Mesendoderm (in vitro differentiated cells): ENCODE measurements around the gene GLTPD2.

Source experiments
- DNase-seq: peaks from one replicate; pipeline ENCODE4 v3.0.0; 2013
- H2AK5ac ChIP-seq: 2 replicates; pipeline ENCODE4 v1.6.1; 2013; ENCODE audit warnings: low read length, inconsistent platforms
- H2BK120ac ChIP-seq: 2 replicates; pipeline ENCODE4 v1.6.1; 2013; ENCODE audit warnings: low read depth, mild to moderate bottlenecking, low read length, moderate library complexity, mixed read lengths
- H2BK15ac ChIP-seq: replicated peaks from 2 replicates; pipeline ENCODE4 v1.6.1; 2013; ENCODE audit warnings: low read depth, mild to moderate bottlenecking, moderate library complexity
- H2BK5ac ChIP-seq: 2 replicates; pipeline ENCODE4 v1.6.1; 2013; ENCODE audit warnings: low read length, inconsistent platforms
- H3K18ac ChIP-seq: 2 replicates; pipeline ENCODE4 v1.6.1; 2013; ENCODE audit warnings: mild to moderate bottlenecking, low read length, mixed read lengths
- H3K23ac ChIP-seq: one replicate; pipeline ENCODE4 v1.6.1; 2013; ENCODE audit warnings: low read length
- H3K27ac ChIP-seq: 2 replicates; pipeline ENCODE4 v1.5.1; 2013; ENCODE audit warnings: low read depth, mild to moderate bottlenecking, inconsistent platforms, low read length, moderate library complexity
- H3K27me3 ChIP-seq: 2 replicates; pipeline ENCODE4 v1.6.1; 2013; ENCODE audit warnings: low read length, control low read depth, mild to moderate bottlenecking, inconsistent platforms; ENCODE audit not compliant: insufficient read depth, poor library complexity
- H3K36me3 ChIP-seq: 2 replicates; pipeline ENCODE4 v1.6.1; 2013; ENCODE audit warnings: low read length, inconsistent platforms; ENCODE audit not compliant: control insufficient read depth, insufficient read depth
- H3K4ac ChIP-seq: one replicate; pipeline ENCODE4 v1.6.1; 2013; ENCODE audit warnings: low read depth, mild to moderate bottlenecking, low read length, moderate library complexity
- H3K4me1 ChIP-seq: 2 replicates; pipeline ENCODE4 v1.6.1; 2013; ENCODE audit warnings: low read depth, low read length, inconsistent platforms; ENCODE audit not compliant: control insufficient read depth
- H3K4me2 ChIP-seq: 2 replicates; pipeline ENCODE4 v1.6.1; 2013; ENCODE audit warnings: low read length
- H3K4me3 ChIP-seq: 2 replicates; pipeline ENCODE4 v1.5.1; 2013; ENCODE audit warnings: mild to moderate bottlenecking, low read length
- H3K56ac ChIP-seq: one replicate; pipeline ENCODE4 v1.6.1; 2013; ENCODE audit warnings: low read length
- H3K79me1 ChIP-seq: 2 replicates; pipeline ENCODE4 v1.6.1; 2013; ENCODE audit warnings: low read length, inconsistent platforms
- H3K79me2 ChIP-seq: 2 replicates; pipeline ENCODE4 v1.6.1; 2013; ENCODE audit warnings: mild to moderate bottlenecking, low read length; ENCODE audit not compliant: control insufficient read depth, insufficient read depth
- H3K9ac ChIP-seq: 2 replicates; pipeline ENCODE4 v1.6.1; 2013; ENCODE audit warnings: low read length, inconsistent platforms
- H4K5ac ChIP-seq: one replicate; pipeline ENCODE4 v1.6.1; 2013; ENCODE audit warnings: low read length
- H4K8ac ChIP-seq: one replicate; pipeline ENCODE4 v1.6.1; 2013; ENCODE audit warnings: low read depth, mild to moderate bottlenecking, control low read depth, low read length, moderate library complexity
- WGBS: extraction: QIAGEN DNeasy Blood & Tissue Kit; methylation state at CpG from one replicate; pipeline ENCODE4 v1.1.7; 2013; ENCODE audit warnings: low lambda C conversion rate, missing lambda C conversion rate; ENCODE audit not compliant: insufficient coverage; ENCODE audit errors: extremely low coverage; 5-methylcytosine and 5-hydroxymethylcytosine counted together

The GLTPD2 gene

GRCh38 chr17:4747847-4748246, 40.9 kb upstream of the GLTPD2 start:
- H3K9ac ChIP-seq = no peak overlapping the region
- no peak overlapping the region for H4K5ac ChIP-seq
- H3K36me3 ChIP-seq = no peaks in the 10 kb centered on the region
- H3K56ac ChIP-seq = no peak overlapping the region
- DNase-seq = no peak
- no peaks in the 10 kb centered on the region for H3K79me1 ChIP-seq
- no peak overlapping the region for H3K23ac ChIP-seq
- no peak overlapping the region for H3K27ac ChIP-seq
- H2BK15ac ChIP-seq = no peak overlapping the region
- H3K27me3 ChIP-seq = no peaks in the 10 kb centered on the region
- WGBS = no CpG with 5 or more reads among the region's 5 CpGs
- H2BK120ac ChIP-seq = no peak overlapping the region
- H3K4me3 ChIP-seq = no peak overlapping the region
- H3K18ac ChIP-seq = no peak overlapping the region
- H3K4me1 ChIP-seq = no peaks in the 10 kb centered on the region
- no peak overlapping the region for H3K4me2 ChIP-seq
- H4K8ac ChIP-seq = no peak overlapping the region
- no peak overlapping the region for H2BK5ac ChIP-seq
- no peaks in the 10 kb centered on the region for H3K79me2 ChIP-seq
- H2AK5ac ChIP-seq = no peak overlapping the region
- H3K4ac ChIP-seq = no peak overlapping the region

- no peaks in the 10 kb centered on the region for H3K27me3 ChIP-seq
These were observed 40.1 kb upstream of the GLTPD2 start for GRCh38 chr17:4748686-4749085.

GRCh38 chr17:4750606-4751005, 38.2 kb upstream of the GLTPD2 start:
- no CpG with 5 or more reads among the region's 3 CpGs for WGBS
- no peak overlapping the region for H3K4me3 ChIP-seq

More at GRCh38 chr17:4748686-4749085, 40.1 kb upstream of the GLTPD2 start:
- Histone ChIP-seq H3K4me3 (no peak overlapping the region), H4K8ac (no peak overlapping the region), H3K23ac (no peak overlapping the region), H3K9ac (no peak overlapping the region), H3K79me2 (no peaks in the 10 kb centered on the region), H3K79me1 (no peaks in the 10 kb centered on the region), H3K4me1 (no peaks in the 10 kb centered on the region), H3K4ac (no peak overlapping the region), H4K5ac (no peak overlapping the region), H3K18ac (no peak overlapping the region), H2AK5ac (no peak overlapping the region), H3K36me3 (no peaks in the 10 kb centered on the region), H3K56ac (no peak overlapping the region), H3K27ac (no peak overlapping the region), H2BK15ac (no peak overlapping the region), H2BK120ac (no peak overlapping the region), H2BK5ac (no peak overlapping the region), H3K4me2 (no peak overlapping the region)
- WGBS = no CpG with 5 or more reads among the region's 4 CpGs
- DNase-seq = no peak

GRCh38 chr17:4751932-4752331, 36.8 kb upstream of the GLTPD2 start:
- Histone ChIP-seq H2AK5ac (no peak overlapping the region), H3K9ac (no peak overlapping the region), H3K36me3 (no peaks in the 10 kb centered on the region), H3K56ac (no peak overlapping the region), H3K23ac (no peak overlapping the region), H3K79me2 (no peaks in the 10 kb centered on the region), H3K18ac (no peak overlapping the region), H3K27ac (no peak overlapping the region), H4K5ac (no peak overlapping the region), H2BK5ac (no peak overlapping the region), H2BK15ac (no peak overlapping the region), H3K79me1 (no peaks in the 10 kb centered on the region), H3K4ac (no peak overlapping the region), H3K4me2 (no peak overlapping the region), H4K8ac (no peak overlapping the region), H3K4me1 (no peaks in the 10 kb centered on the region), H3K4me3 (no peak overlapping the region), H3K27me3 (no peaks in the 10 kb centered on the region), H2BK120ac (no peak overlapping the region)
- no CpG with 5 or more reads among the region's 5 CpGs for WGBS
- DNase-seq = no peak

More at GRCh38 chr17:4750606-4751005, 38.2 kb upstream of the GLTPD2 start:
- Histone ChIP-seq H3K18ac (no peak overlapping the region), H3K23ac (no peak overlapping the region), H3K56ac (no peak overlapping the region), H3K36me3 (no peaks in the 10 kb centered on the region), H3K4me1 (no peaks in the 10 kb centered on the region), H3K9ac (no peak overlapping the region), H4K8ac (no peak overlapping the region), H2BK15ac (no peak overlapping the region), H3K4me2 (no peak overlapping the region), H3K27ac (no peak overlapping the region), H3K4ac (no peak overlapping the region), H2AK5ac (no peak overlapping the region), H2BK120ac (no peak overlapping the region), H2BK5ac (no peak overlapping the region), H4K5ac (no peak overlapping the region), H3K79me1 (no peaks in the 10 kb centered on the region), H3K79me2 (no peaks in the 10 kb centered on the region), H3K27me3 (no peaks in the 10 kb centered on the region)
- DNase-seq = no peak

- H3K4me3 ChIP-seq = no peak overlapping the region
- H2BK15ac ChIP-seq = no peak overlapping the region
- H3K4me2 ChIP-seq = no peak overlapping the region
- H3K18ac ChIP-seq = no peak overlapping the region
- no peak overlapping the region for H2BK5ac ChIP-seq
- no peaks in the 10 kb centered on the region for H3K27me3 ChIP-seq
- H3K4me1 ChIP-seq = no peaks in the 10 kb centered on the region
- WGBS = no CpG with 5 or more reads among the region's 1 CpG
- H3K79me2 ChIP-seq = no peaks in the 10 kb centered on the region
- no peak overlapping the region for H2AK5ac ChIP-seq
- no peak overlapping the region for H4K8ac ChIP-seq
- no peaks in the 10 kb centered on the region for H3K79me1 ChIP-seq
- DNase-seq = no peak
- H3K23ac ChIP-seq = no peak overlapping the region
- no peaks in the 10 kb centered on the region for H3K36me3 ChIP-seq
- no peak overlapping the region for H3K56ac ChIP-seq
- H4K5ac ChIP-seq = no peak overlapping the region
- H3K27ac ChIP-seq = no peak overlapping the region
- H3K4ac ChIP-seq = no peak overlapping the region
- H3K9ac ChIP-seq = no peak overlapping the region
- no peak overlapping the region for H2BK120ac ChIP-seq
These were observed 35.4 kb upstream of the GLTPD2 start for GRCh38 chr17:4753392-4753791.

GRCh38 chr17:4759776-4760236, 29.0 kb upstream of the GLTPD2 start:
- Histone ChIP-seq H3K4me1 (no peaks in the 10 kb centered on the region), H2AK5ac (no peak overlapping the region), H3K9ac (no peak overlapping the region), H3K4me3 (no peak overlapping the region), H3K18ac (no peak overlapping the region), H2BK120ac (no peak overlapping the region), H2BK5ac (no peak overlapping the region), H3K27me3 (no peaks in the 10 kb centered on the region), H3K79me1 (no peaks in the 10 kb centered on the region), H4K8ac (no peak overlapping the region), H3K27ac (no peak overlapping the region), H3K4ac (no peak overlapping the region), H3K56ac (no peak overlapping the region), H3K36me3 (no peaks in the 10 kb centered on the region), H3K4me2 (no peak overlapping the region), H4K5ac (no peak overlapping the region), H3K79me2 (no peaks in the 10 kb centered on the region), H3K23ac (no peak overlapping the region), H2BK15ac (no peak overlapping the region)
- no peak for DNase-seq
- no CpG with 5 or more reads among the region's 10 CpGs for WGBS
